ENCODE data around the gene OR4S1. TPM values are rescaled to one million over a fixed set of nuclear protein-coding genes. Genes with fewer than 3 reads are reported as not detected.
A peak's percentile ranks its signal among the peaks of the same experiment; 100 is the strongest.
"Not testable (repeated sequence)": the region's sequence is repeated elsewhere in the genome, so short reads cannot be mapped to it uniquely, and the experiment has no call there.

Gene OR4S1
- total RNA-seq, 2 experiments from 2014 or later, result not detected

DNA sequence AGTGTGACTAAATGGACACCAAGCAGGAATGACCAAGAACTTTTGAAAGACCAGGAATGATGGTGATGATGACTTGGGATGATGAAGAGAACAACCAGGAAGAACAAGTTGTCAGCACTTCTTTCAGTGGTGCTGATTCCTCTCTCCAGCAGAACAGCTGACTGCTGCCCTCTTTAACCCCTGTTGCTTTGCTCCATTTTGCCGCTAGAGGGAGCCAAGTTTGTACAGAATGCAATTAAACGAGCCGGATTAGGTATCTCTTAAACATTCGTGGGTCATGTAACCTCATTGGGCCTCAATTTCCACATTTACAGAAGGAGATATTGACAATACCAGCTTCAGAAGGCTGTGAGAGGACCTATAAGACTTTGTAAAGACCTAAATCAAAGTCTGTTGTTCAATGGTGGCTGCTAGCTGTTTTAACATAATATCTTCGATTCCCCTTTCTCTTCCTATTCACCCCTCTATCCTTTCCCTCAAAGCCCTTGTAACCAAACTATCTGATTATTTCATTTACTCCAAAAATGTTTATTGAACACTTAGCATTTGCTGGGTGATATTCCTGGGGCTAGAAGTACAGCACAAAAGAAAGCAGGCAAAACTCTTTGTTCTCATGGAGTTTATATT lies 1.9 kb downstream of the OR4S1 start:
- no peaks in the 10 kb centered on the region for H3K4me1 Mint-ChIP-seq (ENCODE audit: low read depth)
- no peak overlapping the region for H3K27ac Mint-ChIP-seq
- ATAC-seq (peak; percentile 69), DNase-seq (peak; percentile 82)
- peak; percentile 84 for TF ChIP-seq CTCF (IDR thresholded peaks at IDR 0.05)
- H3K4me3 Mint-ChIP-seq, result no peak overlapping the region
- CTCF ChIA-PET, result interaction anchor here (0.6 to 2.1 kb wide), 11 partner anchors 9 to 1688 kb away, joined by 3 to 8 read pairs (median 3); no protein-coding TSS in a partner anchor
- intact Hi-C loops (cut with micrococcal nuclease), result no loop called here
- H3K27me3 Mint-ChIP-seq, result peaks cover 1% of the 10 kb centered on the region
- H3K9me3 Mint-ChIP-seq, result no peaks in the 10 kb centered on the region
- POLR2A ChIA-PET, result no interaction called here
- no peaks in the 10 kb centered on the region for H3K36me3 Mint-ChIP-seq (ENCODE audit: low read depth)

DNA sequence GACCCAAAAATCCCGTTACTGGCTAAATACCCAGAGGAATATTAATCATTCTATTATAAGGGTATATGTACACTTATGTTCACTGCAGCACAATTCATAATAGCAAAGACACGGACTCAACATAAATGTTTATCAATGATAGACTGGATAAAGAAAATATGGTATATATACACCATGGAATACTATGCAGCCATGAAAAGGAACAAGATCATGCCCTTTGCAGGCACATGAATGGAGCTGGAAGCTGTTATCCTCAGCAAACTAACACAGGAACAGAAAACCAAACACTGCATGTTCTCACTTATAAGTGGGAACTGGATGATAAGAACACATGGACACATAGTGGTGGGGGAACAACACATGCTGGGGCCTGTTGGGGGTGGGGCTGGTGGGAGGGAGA lies 7.6 kb downstream of the OR4S1 start:
- CTCF ChIA-PET; H3K4me1 Mint-ChIP-seq (ENCODE audit: low read depth); intact Hi-C loops (cut with micrococcal nuclease); POLR2A ChIA-PET; H3K27ac Mint-ChIP-seq; H3K4me3 Mint-ChIP-seq; H3K36me3 Mint-ChIP-seq (ENCODE audit: low read depth); H3K9me3 Mint-ChIP-seq; H3K27me3 Mint-ChIP-seq; ATAC-seq; DNase-seq: not testable (repeated sequence)

- ATAC-seq; H3K4me1 Mint-ChIP-seq (ENCODE audit: low read depth); H3K4me3 Mint-ChIP-seq; H3K36me3 Mint-ChIP-seq (ENCODE audit: low read depth); H3K9me3 Mint-ChIP-seq; intact Hi-C loops (cut with micrococcal nuclease); H3K27ac Mint-ChIP-seq; POLR2A ChIA-PET; DNase-seq: not testable (repeated sequence)
- CTCF ChIA-PET, result interaction anchor here (1.1 kb wide), 1 partner anchor 12 kb away, joined by 3 read pairs; no protein-coding TSS in a partner anchor
- peaks cover 13% of the 10 kb centered on the region for H3K27me3 Mint-ChIP-seq
Measured at GRCh38 chr11:48319813-48320212, 13.8 kb downstream of the OR4S1 start.

DNA sequence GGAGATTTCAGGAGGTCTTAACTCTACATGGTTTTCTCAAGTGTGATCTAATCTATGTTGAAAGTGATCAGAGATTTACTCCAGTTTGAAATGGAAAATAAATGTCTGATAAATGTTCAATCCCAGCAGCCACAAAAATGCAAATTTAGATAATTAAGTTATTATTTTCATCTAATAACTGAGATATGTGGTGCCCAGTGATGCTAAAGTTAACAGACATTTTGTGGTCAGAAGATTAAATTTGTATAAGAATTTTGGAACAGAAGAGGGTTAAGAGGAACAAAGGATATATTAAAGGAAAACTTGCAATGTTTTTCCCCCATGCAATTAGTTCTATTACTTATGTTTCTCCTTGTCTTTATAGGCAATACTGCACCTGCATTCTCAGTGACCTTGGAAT lies 18.6 kb downstream of the OR4S1 start, which contains the start of gene OR4C3:
Gene OR4C3 (plus strand): TSS at position 301 of the 400 bp plus-strand sequence. CDS start 102 bp downstream, outside the sequence.
- H3K9me3 Mint-ChIP-seq; H3K27ac Mint-ChIP-seq; intact Hi-C loops (cut with micrococcal nuclease); CTCF ChIA-PET; ATAC-seq; H3K4me1 Mint-ChIP-seq (ENCODE audit: low read depth); H3K36me3 Mint-ChIP-seq (ENCODE audit: low read depth); H3K4me3 Mint-ChIP-seq; DNase-seq; POLR2A ChIA-PET; H3K27me3 Mint-ChIP-seq: not testable (repeated sequence)

DNA sequence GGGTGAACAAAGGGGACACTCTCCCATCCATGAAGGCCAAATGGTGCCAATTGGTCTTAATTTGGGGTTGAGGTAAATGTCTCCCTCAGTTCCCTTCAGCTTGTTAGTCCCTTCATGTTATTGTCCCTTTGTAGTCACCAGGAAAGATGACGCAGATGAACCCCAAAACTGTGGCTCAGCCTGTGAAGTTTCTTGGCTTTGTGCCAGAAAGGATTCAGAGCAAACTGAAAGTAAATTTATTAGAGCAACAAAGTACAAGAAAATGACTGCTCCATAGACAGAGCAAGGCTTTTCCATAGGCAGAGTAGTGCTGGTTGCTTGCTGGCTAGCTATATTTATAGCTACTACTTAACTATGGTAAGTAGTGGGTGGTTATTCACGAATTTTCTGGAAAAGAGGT lies 35.4 kb downstream of the OR4S1 start:
- H3K4me1 Mint-ChIP-seq (ENCODE audit: low read depth), result peaks cover 14% of the 10 kb centered on the region
- ATAC-seq, result no peak
- H3K36me3 Mint-ChIP-seq (ENCODE audit: low read depth), result no peaks in the 10 kb centered on the region
- peaks cover 2% of the 10 kb centered on the region for H3K27me3 Mint-ChIP-seq
- CTCF ChIA-PET, result no interaction called here
- no peak overlapping the region for H3K27ac Mint-ChIP-seq
- intact Hi-C loops (cut with micrococcal nuclease), result no loop called here
- H3K4me3 Mint-ChIP-seq, result no peak overlapping the region
- peaks cover 4% of the 10 kb centered on the region for H3K9me3 Mint-ChIP-seq
- DNase-seq, result no peak
- TF ChIP-seq CTCF (IDR thresholded peaks at IDR 0.05), result no peak
- POLR2A ChIA-PET, result no interaction called here

DNA sequence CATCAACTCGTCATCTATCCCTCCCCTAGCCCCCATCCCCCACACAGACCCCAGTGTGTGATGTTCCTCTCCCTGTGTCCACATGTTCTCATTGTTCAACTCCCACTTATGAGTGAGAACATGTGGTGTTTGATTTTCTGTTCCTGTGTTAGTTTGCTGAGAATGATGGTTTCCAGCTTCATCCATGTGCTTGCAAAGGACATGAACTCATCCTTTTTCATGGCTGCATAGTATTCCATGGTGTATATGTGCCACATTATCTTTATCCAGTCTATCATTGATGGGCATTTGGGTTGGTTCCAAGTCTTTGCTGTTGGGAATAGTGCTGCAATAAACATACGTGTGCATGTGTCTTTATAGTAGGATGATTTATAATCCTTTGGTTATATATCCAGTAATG lies 36.5 kb downstream of the OR4S1 start:
- CTCF ChIA-PET; H3K9me3 Mint-ChIP-seq; DNase-seq; intact Hi-C loops (cut with micrococcal nuclease); H3K4me3 Mint-ChIP-seq; POLR2A ChIA-PET; H3K36me3 Mint-ChIP-seq (ENCODE audit: low read depth); H3K27ac Mint-ChIP-seq; ATAC-seq; H3K27me3 Mint-ChIP-seq: not testable (repeated sequence)
- H3K4me1 Mint-ChIP-seq (ENCODE audit: low read depth), result peaks cover 16% of the 10 kb centered on the region

DNA sequence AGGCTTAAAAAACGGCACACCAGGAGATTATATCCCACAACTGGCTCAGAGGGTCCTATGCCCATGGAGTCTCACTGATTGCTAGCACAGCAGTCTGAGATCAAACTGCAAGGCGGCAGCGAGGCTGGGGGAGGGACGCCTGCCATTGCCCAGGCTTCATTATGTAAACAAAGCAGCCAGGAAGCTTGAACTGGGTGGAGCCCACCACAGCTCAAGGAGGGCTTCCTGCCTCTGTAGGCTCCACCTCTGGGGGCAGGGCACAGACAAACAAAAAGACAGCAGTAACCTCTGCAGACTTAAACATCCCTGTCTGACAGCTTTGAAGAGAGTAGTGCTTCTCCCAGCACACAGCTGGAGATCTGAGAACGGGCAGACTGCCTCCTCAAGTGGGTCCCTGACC lies 40.3 kb downstream of the OR4S1 start:
- H3K4me3 Mint-ChIP-seq; H3K27me3 Mint-ChIP-seq; DNase-seq; ATAC-seq; H3K36me3 Mint-ChIP-seq (ENCODE audit: low read depth); POLR2A ChIA-PET; CTCF ChIA-PET; intact Hi-C loops (cut with micrococcal nuclease): not testable (repeated sequence)
- Mint-ChIP-seq H3K27ac (peak overlapping the region; percentile 38), H3K4me1 (ENCODE audit: low read depth) (peaks cover 14% of the 10 kb centered on the region), H3K9me3 (peaks cover 12% of the 10 kb centered on the region)

Measured in activated CD8-positive, alpha-beta T cell treated with anti-CD3 and anti-CD28 coated beads for 36 hours (primary cell).